Measurements from ENCODE around the gene OPCML.

GRCh38 chr11:132960273-132961078 is 571.8 kb downstream of the OPCML start:
- TF ChIP-seq CTCF (IDR thresholded peaks at IDR 0.05; ENCODE audit: insufficient read depth, low read length, poor library complexity, severe bottlenecking) (no peak), EZH2phosphoT487 (conservative IDR thresholded peaks at IDR 0.05; ENCODE audit: low read length) (no peak)
